Measurements from ENCODE around the gene RELA. TPM values are rescaled to one million over a fixed set of nuclear protein-coding genes. Genes with fewer than 3 reads are reported as not detected.

RELA gene
- total RNA-seq, 6 experiments from 2014 or later, result 66.9 to 72.7 (median 69.5) TPM

- Mint-ChIP-seq H3K4me3 (no peak overlapping the region), H3K27ac (no peak overlapping the region), H3K27me3 (ENCODE audit: insufficient read depth) (peaks cover 13% of the 10 kb centered on the region), H3K4me1 (ENCODE audit: low read depth) (no peaks in the 10 kb centered on the region), H3K36me3 (ENCODE audit: low read depth) (no peaks in the 10 kb centered on the region), H3K9me3 (no peaks in the 10 kb centered on the region)
- no peak for DNase-seq
- no peak for TF ChIP-seq CTCF (IDR thresholded peaks at IDR 0.05)
Observed at GRCh38 chr11:65680192-65680743, 17.6 kb upstream of the RELA start.

GRCh38 chr11:65672982-65673381 lies 10.3 kb upstream of the RELA start:
- Mint-ChIP-seq H3K36me3 (ENCODE audit: low read depth) (no peaks in the 10 kb centered on the region), H3K9me3 (no peaks in the 10 kb centered on the region), H3K4me3 (no peak overlapping the region), H3K27me3 (ENCODE audit: insufficient read depth) (peaks cover 4% of the 10 kb centered on the region; the same call in 1 of the 2 replicates), H3K27ac (no peak overlapping the region), H3K4me1 (ENCODE audit: low read depth) (no peaks in the 10 kb centered on the region; the same call in 1 of the 2 replicates)
- no peak for TF ChIP-seq CTCF (IDR thresholded peaks at IDR 0.05)
- DNase-seq, result no peak

GRCh38 chr11:65672180-65672860 lies 9.6 kb upstream of the RELA start:
- H3K27me3 Mint-ChIP-seq (ENCODE audit: insufficient read depth), result peaks cover 4% of the 10 kb centered on the region; the same call in 1 of the 2 replicates
- no peaks in the 10 kb centered on the region; the same call in 1 of the 2 replicates for H3K4me1 Mint-ChIP-seq (ENCODE audit: low read depth)
- no peak for DNase-seq
- 0 out of 2 replicates have a peak, but pooled peaks have one; percentile 13 for TF ChIP-seq CTCF (IDR thresholded peaks at IDR 0.05)
- no peaks in the 10 kb centered on the region for H3K36me3 Mint-ChIP-seq (ENCODE audit: low read depth)
- no peaks in the 10 kb centered on the region for H3K9me3 Mint-ChIP-seq
- no peak overlapping the region for H3K27ac Mint-ChIP-seq
- no peak overlapping the region for H3K4me3 Mint-ChIP-seq

GRCh38 chr11:65663639-65664200 lies 1.0 kb upstream of the RELA start:
- Mint-ChIP-seq H3K27me3 (ENCODE audit: insufficient read depth) (no peaks in the 10 kb centered on the region), H3K27ac (peak overlapping the region; percentile 93), H3K36me3 (ENCODE audit: low read depth) (peaks cover 13% of the 10 kb centered on the region; the same call in 1 of the 2 replicates), H3K4me3 (peak overlapping the region; percentile 85), H3K9me3 (no peaks in the 10 kb centered on the region), H3K4me1 (ENCODE audit: low read depth) (peaks cover 8% of the 10 kb centered on the region)
- TF ChIP-seq CTCF (IDR thresholded peaks at IDR 0.05), result no peak
- DNase-seq, result no peak

- H3K9me3 Mint-ChIP-seq, result no peaks in the 10 kb centered on the region
- peaks cover 11% of the 10 kb centered on the region for H3K4me1 Mint-ChIP-seq (ENCODE audit: low read depth)
- no peaks in the 10 kb centered on the region for H3K27me3 Mint-ChIP-seq (ENCODE audit: insufficient read depth)
- no peak for DNase-seq
- H3K36me3 Mint-ChIP-seq (ENCODE audit: low read depth), result peaks cover 18% of the 10 kb centered on the region
- no peak; the same call in 1 of the 2 replicates for TF ChIP-seq CTCF (IDR thresholded peaks at IDR 0.05)
- H3K27ac Mint-ChIP-seq, result peak overlapping the region; percentile 80
- H3K4me3 Mint-ChIP-seq, result peak overlapping the region; percentile 89
Observed at GRCh38 chr11:65662247-65662798, 393 bp downstream of the RELA start.

All from HFFc6 (cell line).